Calu3 (cell line): ENCODE results near the gene TMC8. TPM values are rescaled to one million over a fixed set of nuclear protein-coding genes. Genes with fewer than 3 reads are reported as not detected.
A peak's percentile ranks its signal among the peaks of the same experiment; 100 is the strongest.

Experiments used
- BruUV-seq: library from RNA; stranded (reverse); fragments of 400-500 nt; replicated peaks from 2 replicates; lab custom pipeline; 2021; lab: Mats Ljungman, UMichigan
- CTCF ChIA-PET: fragments of 300-600 bp; sonication (Branson Sonifier 250); formaldehyde crosslinking; loops from one replicate; lab custom pipeline; 2022; ENCODE audit warnings: antibody characterized with exemption; lab: Charles Lee
- DNase-seq: peaks from one replicate; pipeline ENCODE4 v3.0.0; 2022
- H3K27ac Mint-ChIP-seq: one replicate; pipeline ENCODE4 v1.8.0; 2022; ENCODE audit warnings: mixed read lengths; ENCODE audit not compliant: unreplicated experiment
- H3K27me3 Mint-ChIP-seq: one replicate; pipeline ENCODE4 v1.8.0; 2022; ENCODE audit warnings: mixed read lengths; ENCODE audit not compliant: unreplicated experiment
- H3K36me3 Mint-ChIP-seq: one replicate; pipeline ENCODE4 v1.8.0; 2022; ENCODE audit warnings: mild to moderate bottlenecking, moderate library complexity, mixed read lengths; ENCODE audit not compliant: insufficient read depth, unreplicated experiment
- H3K4me1 Mint-ChIP-seq: one replicate; pipeline ENCODE4 v1.8.0; 2022; ENCODE audit warnings: mild to moderate bottlenecking, low read depth, mixed read lengths; ENCODE audit not compliant: unreplicated experiment
- H3K4me3 Mint-ChIP-seq: one replicate; pipeline ENCODE4 v1.8.0; 2022; ENCODE audit warnings: mild to moderate bottlenecking, low read depth, moderate library complexity, mixed read lengths; ENCODE audit not compliant: unreplicated experiment
- H3K9me3 Mint-ChIP-seq: one replicate; pipeline ENCODE4 v1.8.0; 2022; ENCODE audit warnings: low read depth, mixed read lengths; ENCODE audit not compliant: unreplicated experiment
- intact Hi-C: fragments of 100-400 bp; cut with micrococcal nuclease; formaldehyde crosslinking; loops from one replicate; pipeline ENCODE4 v1.10.0; 2022; ENCODE audit not compliant: unreplicated experiment
- total RNA-seq: library from RNA; stranded (reverse); gene quantifications from 2 replicates; pipeline ENCODE4 v1.2.3, GENCODE V29; 2022
- TF ChIP-seq, protein P1 (sequence below): fragments of 200-600 bp; IDR thresholded peaks from one replicate; pipeline ENCODE4 v1.8.0; 2022; ENCODE audit warnings: antibody characterized with exemption; ENCODE audit not compliant: unreplicated experiment

Gene TMC8
- total RNA-seq, 1 experiment from 2014 or later = 1.1 TPM

- DNase-seq = peak; percentile 79
- peaks cover 28% of the 10 kb centered on the region for H3K4me1 Mint-ChIP-seq
- TF ChIP-seq, protein P1, sequence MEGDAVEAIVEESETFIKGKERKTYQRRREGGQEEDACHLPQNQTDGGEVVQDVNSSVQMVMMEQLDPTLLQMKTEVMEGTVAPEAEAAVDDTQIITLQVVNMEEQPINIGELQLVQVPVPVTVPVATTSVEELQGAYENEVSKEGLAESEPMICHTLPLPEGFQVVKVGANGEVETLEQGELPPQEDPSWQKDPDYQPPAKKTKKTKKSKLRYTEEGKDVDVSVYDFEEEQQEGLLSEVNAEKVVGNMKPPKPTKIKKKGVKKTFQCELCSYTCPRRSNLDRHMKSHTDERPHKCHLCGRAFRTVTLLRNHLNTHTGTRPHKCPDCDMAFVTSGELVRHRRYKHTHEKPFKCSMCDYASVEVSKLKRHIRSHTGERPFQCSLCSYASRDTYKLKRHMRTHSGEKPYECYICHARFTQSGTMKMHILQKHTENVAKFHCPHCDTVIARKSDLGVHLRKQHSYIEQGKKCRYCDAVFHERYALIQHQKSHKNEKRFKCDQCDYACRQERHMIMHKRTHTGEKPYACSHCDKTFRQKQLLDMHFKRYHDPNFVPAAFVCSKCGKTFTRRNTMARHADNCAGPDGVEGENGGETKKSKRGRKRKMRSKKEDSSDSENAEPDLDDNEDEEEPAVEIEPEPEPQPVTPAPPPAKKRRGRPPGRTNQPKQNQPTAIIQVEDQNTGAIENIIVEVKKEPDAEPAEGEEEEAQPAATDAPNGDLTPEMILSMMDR = no peak
- no peaks in the 10 kb centered on the region for H3K27me3 Mint-ChIP-seq
- intact Hi-C loops = no loop called here
- H3K36me3 Mint-ChIP-seq = peaks cover 55% of the 10 kb centered on the region
- H3K27ac Mint-ChIP-seq = peak within 1 kb of the TSS; percentile 87
- CTCF ChIA-PET = interaction anchor here (0.6 to 2.3 kb wide), 7 partner anchors 8 to 78 kb away, joined by 3 to 7 read pairs (median 5); partner anchors contain the start of genes AFMID and TK1
- BruUV-seq = no TSS peak
- H3K9me3 Mint-ChIP-seq = no peaks in the 10 kb centered on the region
- H3K4me3 Mint-ChIP-seq = peak within 1 kb of the TSS; percentile 88
Observed at GRCh38 chr17:78128551-78129350, 1.8 kb upstream of the TMC8 start, which contains the start of gene TMC6. TSS of gene TMC6 (minus strand) at chr17:78128755. CDS start at chr17:78126832, 1,923 bp downstream.

GRCh38 chr17:78129351-78130089, 1.1 kb upstream of the TMC8 start:
- no peaks in the 10 kb centered on the region for H3K27me3 Mint-ChIP-seq
- intact Hi-C loops = no loop called here
- peak overlapping the region; percentile 88 for H3K4me3 Mint-ChIP-seq
- peaks cover 34% of the 10 kb centered on the region for H3K4me1 Mint-ChIP-seq
- H3K27ac Mint-ChIP-seq = peak overlapping the region; percentile 87
- CTCF ChIA-PET = interaction anchor here (0.8 to 2.3 kb wide), 2 partner anchors 9 to 15 kb away, joined by 5 read pairs; no protein-coding TSS in a partner anchor
- H3K36me3 Mint-ChIP-seq = peaks cover 52% of the 10 kb centered on the region
- no peak for DNase-seq
- H3K9me3 Mint-ChIP-seq = no peaks in the 10 kb centered on the region
- no TSS peak for BruUV-seq
- TF ChIP-seq, protein P1 = no peak

- peaks cover 51% of the 10 kb centered on the region for H3K36me3 Mint-ChIP-seq
- TF ChIP-seq, protein P1 = no peak
- peak overlapping the region; percentile 88 for H3K4me3 Mint-ChIP-seq
- no peak for DNase-seq
- intact Hi-C loops = no loop called here
- no peaks in the 10 kb centered on the region for H3K9me3 Mint-ChIP-seq
- peak overlapping the region; percentile 87 for H3K27ac Mint-ChIP-seq
- H3K27me3 Mint-ChIP-seq = no peaks in the 10 kb centered on the region
- CTCF ChIA-PET = no interaction called here
- no TSS peak for BruUV-seq
- H3K4me1 Mint-ChIP-seq = peaks cover 34% of the 10 kb centered on the region
Observed at GRCh38 chr17:78130090-78130436, 508 bp upstream of the TMC8 start.

- intact Hi-C loops = no loop called here
- Mint-ChIP-seq H3K9me3 (no peaks in the 10 kb centered on the region), H3K4me3 (peak overlapping the region; percentile 68), H3K27ac (no peak overlapping the region), H3K4me1 (peaks cover 44% of the 10 kb centered on the region), H3K36me3 (peaks cover 51% of the 10 kb centered on the region), H3K27me3 (no peaks in the 10 kb centered on the region)
- CTCF ChIA-PET = interaction anchor here (0.7 to 1.3 kb wide), 3 partner anchors 13 to 51 kb away, joined by 3 read pairs; partner anchors contain the start of gene SYNGR2
- no TSS peak for BruUV-seq
- no peak for DNase-seq
- TF ChIP-seq, protein P1 = no peak
Observed at GRCh38 chr17:78131172-78132083, 857 bp downstream of the TMC8 start.
